OCI-LY7 (cell line): ENCODE data around the gene TNRC6C. TPM values are rescaled to one million over a fixed set of nuclear protein-coding genes. Genes with fewer than 3 reads are reported as not detected.
"Not testable (repeated sequence)": the region's sequence is repeated elsewhere in the genome, so short reads cannot be mapped to it uniquely, and the experiment has no call there.

Experiments
- BruUV-seq: library from RNA; stranded (reverse); fragments of 400-500 nt; replicated peaks from 2 replicates; lab custom pipeline; 2021; lab: Mats Ljungman, UMichigan
- CTCF ChIA-PET: fragments of 300-600 bp; sonication (Branson Sonifier 250); formaldehyde crosslinking; loops from one replicate; lab custom pipeline; 2022; ENCODE audit warnings: antibody characterized with exemption; ENCODE audit not compliant: unreplicated experiment; lab: Charles Lee
- POLR2A ChIA-PET: fragments of 300-600 bp; sonication (Branson Sonifier 250); formaldehyde crosslinking; loops from one replicate; lab custom pipeline; 2022; ENCODE audit warnings: antibody characterized with exemption; lab: Charles Lee
- DNase-seq: peaks from one replicate; pipeline ENCODE4 v3.0.0-alpha.2; 2015; ENCODE audit warnings: low spot score
- H2AFZ ChIP-seq: fragments of 200-600 bp; sonication (generic), shearing (Covaris generic); 2 replicates; pipeline ENCODE4 v1.6.1; 2014; ENCODE audit warnings: mild to moderate bottlenecking, antibody characterized with exemption, low read length, moderate library complexity
- H3K27ac ChIP-seq: fragments of 200-600 bp; sonication (generic); 2 replicates; pipeline ENCODE4 v1.5.1; 2014; ENCODE audit warnings: mixed run types, low read depth, mild to moderate bottlenecking, moderate library complexity, low read length, inconsistent platforms; ENCODE audit not compliant: poor library complexity, severe bottlenecking
- H3K36me3 ChIP-seq: fragments of 200-600 bp; sonication (generic); 2 replicates; pipeline ENCODE4 v1.6.1; 2014; ENCODE audit warnings: mild to moderate bottlenecking, antibody characterized with exemption, low read length, moderate library complexity, mixed read lengths; ENCODE audit not compliant: insufficient read depth
- H3K4me1 ChIP-seq: fragments of 200-600 bp; sonication (generic); 2 replicates; pipeline ENCODE4 v1.5.1; 2014; ENCODE audit warnings: mild to moderate bottlenecking, low read length; ENCODE audit not compliant: insufficient read depth, poor library complexity, severe bottlenecking
- H3K4me2 ChIP-seq: fragments of 200-600 bp; sonication (generic); 2 replicates; pipeline ENCODE4 v1.6.1; 2014; ENCODE audit warnings: mild to moderate bottlenecking, low read length
- H3K4me3 ChIP-seq: fragments of 200-600 bp; sonication (generic); 2 replicates; pipeline ENCODE4 v1.5.1; 2014; ENCODE audit warnings: mild to moderate bottlenecking, low read depth, low read length; ENCODE audit not compliant: poor library complexity, severe bottlenecking
- H3K79me2 ChIP-seq: fragments of 200-600 bp; sonication (generic); 2 replicates; pipeline ENCODE4 v1.6.1; 2016; ENCODE audit warnings: low read depth, mild to moderate bottlenecking, low read length, moderate library complexity, mixed read lengths; ENCODE audit not compliant: insufficient read depth
- H3K9me2 ChIP-seq: fragments of 200-600 bp; sonication (generic); 2 replicates; pipeline ENCODE4 v1.6.1; 2016; ENCODE audit warnings: mild to moderate bottlenecking, low read length, mixed read lengths; ENCODE audit not compliant: insufficient read depth
- H3K9me3 ChIP-seq: fragments of 200-600 bp; sonication (generic); 2 replicates; pipeline ENCODE4 v1.6.1; 2014; ENCODE audit warnings: mild to moderate bottlenecking, mixed run types, low read length, mixed read lengths
- H4K20me1 ChIP-seq: fragments of 200-600 bp; sonication (generic); 2 replicates; pipeline ENCODE4 v1.6.1; 2014; ENCODE audit warnings: mild to moderate bottlenecking, antibody characterized with exemption, low read length, moderate library complexity, mixed read lengths; ENCODE audit not compliant: insufficient read depth
- CTCF ChIP-seq: fragments of 200-600 bp; sonication (generic); conservative IDR thresholded peaks from 2 replicates; pipeline ENCODE4 v1.5.1; 2014; ENCODE audit warnings: mild to moderate bottlenecking, antibody characterized with exemption, low read length, moderate library complexity, mixed read lengths
- EZH2phosphoT487 ChIP-seq: fragments of 200-600 bp; sonication (generic); IDR thresholded peaks from 2 replicates; pipeline ENCODE4 v1.6.1; 2018; ENCODE audit warnings: low read depth, borderline replicate concordance, mild to moderate bottlenecking, mixed run types, antibody characterized with exemption, low read length, moderate library complexity, mixed read lengths
- intact Hi-C: fragments of 100-400 bp; cut with micrococcal nuclease; formaldehyde crosslinking; loops from one replicate; pipeline ENCODE4 v1.10.0; 2022; ENCODE audit not compliant: unreplicated experiment
- total RNA-seq, 2 experiments: library from RNA; depleted of rRNA in 1 of 2; stranded (reverse); fragments of >200 nt in 1 of 2; shearing (Covaris generic) in 1 of 2; gene quantifications; 2 replicates each; pipeline ENCODE4 v1.2.3, GENCODE V29; 2014 to 2022

Gene TNRC6C
- total RNA-seq, 2 experiments from 2014 or later: 8.5 to 25.2 TPM

- H3K4me3 ChIP-seq: no peak overlapping the region
Observed at GRCh38 chr17:78137392-78138203, 179.1 kb downstream of the TNRC6C start.

GRCh38 chr17:78138204-78139060 is 179.9 kb downstream of the TNRC6C start:
- Histone ChIP-seq H3K79me2 (no peaks in the 10 kb centered on the region), H3K27ac (no peak overlapping the region), H4K20me1 (no peaks in the 10 kb centered on the region), H3K4me1 (peaks cover 25% of the 10 kb centered on the region), H3K4me2 (no peak overlapping the region), H3K4me3 (no peak overlapping the region), H3K9me2 (no peaks in the 10 kb centered on the region), H2AFZ (no peak overlapping the region), H3K36me3 (peaks cover 55% of the 10 kb centered on the region), H3K9me3 (no peaks in the 10 kb centered on the region)
- no TSS peak for BruUV-seq
- CTCF ChIA-PET: interaction anchor here (0.7 kb wide), 1 partner anchor 15 kb away, joined by 3 read pairs; no protein-coding TSS in a partner anchor
- intact Hi-C loops: no loop called here
- TF ChIP-seq CTCF: no peak
- TF ChIP-seq EZH2phosphoT487: no peak
- POLR2A ChIA-PET: interaction anchor here (0.5 kb wide), 1 partner anchor 56 kb away, joined by 3 read pairs; no protein-coding TSS in a partner anchor
- no peak for DNase-seq

More at GRCh38 chr17:78137392-78138203, 179.1 kb downstream of the TNRC6C start:
- intact Hi-C loops: no loop called here
- no peak overlapping the region for H2AFZ ChIP-seq
- no peak overlapping the region for H3K27ac ChIP-seq
- peak; percentile 31 for DNase-seq
- TF ChIP-seq EZH2phosphoT487 (no peak), CTCF (peak; percentile 96)
- H3K36me3 ChIP-seq: peaks cover 63% of the 10 kb centered on the region
- H3K9me3 ChIP-seq: no peaks in the 10 kb centered on the region
- H3K4me1 ChIP-seq: peaks cover 34% of the 10 kb centered on the region
- no peak overlapping the region for H3K4me2 ChIP-seq
- no TSS peak for BruUV-seq
- H3K79me2 ChIP-seq: no peaks in the 10 kb centered on the region
- no peaks in the 10 kb centered on the region for H3K9me2 ChIP-seq
- ChIA-PET CTCF (interaction anchor here (0.7 kb wide), 2 partner anchors 12 to 14 kb away, joined by 3 to 6 read pairs; no protein-coding TSS in a partner anchor), POLR2A (interaction anchor here (0.7 kb wide), 1 partner anchor 55 kb away, joined by 3 read pairs; no protein-coding TSS in a partner anchor)
- 0 out of 2 replicates have a peak, but pooled peaks cover 3% of the 10 kb centered on the region for H4K20me1 ChIP-seq

- Histone ChIP-seq H3K36me3 (peaks cover 44% of the 10 kb centered on the region), H3K4me1 (peaks cover 18% of the 10 kb centered on the region), H3K4me2 (peak overlapping the region; percentile 30; the same call in 1 of the 2 replicates)
- DNase-seq, H3K27ac ChIP-seq, H4K20me1 ChIP-seq, BruUV-seq, H3K9me2 ChIP-seq, H3K79me2 ChIP-seq, H3K4me3 ChIP-seq, H3K9me3 ChIP-seq, H2AFZ ChIP-seq, intact Hi-C loops: not testable (repeated sequence)
- POLR2A ChIA-PET: interaction anchor here (0.6 to 1.3 kb wide), 5 partner anchors 8 to 104 kb away, joined by 3 to 4 read pairs (median 3); no protein-coding TSS in a partner anchor
- CTCF ChIA-PET: interaction anchor here (0.6 kb wide), 1 partner anchor 928 kb away, joined by 3 read pairs; no protein-coding TSS in a partner anchor
Observed at GRCh38 chr17:78139861-78140168, 181.3 kb downstream of the TNRC6C start.
